Measurements from ENCODE around the gene CPSF4L. TPM values are rescaled to one million over a fixed set of nuclear protein-coding genes. Genes with fewer than 3 reads are reported as not detected.

The CPSF4L gene
- polyA plus RNA-seq, 1 experiment: not detected

DNA sequence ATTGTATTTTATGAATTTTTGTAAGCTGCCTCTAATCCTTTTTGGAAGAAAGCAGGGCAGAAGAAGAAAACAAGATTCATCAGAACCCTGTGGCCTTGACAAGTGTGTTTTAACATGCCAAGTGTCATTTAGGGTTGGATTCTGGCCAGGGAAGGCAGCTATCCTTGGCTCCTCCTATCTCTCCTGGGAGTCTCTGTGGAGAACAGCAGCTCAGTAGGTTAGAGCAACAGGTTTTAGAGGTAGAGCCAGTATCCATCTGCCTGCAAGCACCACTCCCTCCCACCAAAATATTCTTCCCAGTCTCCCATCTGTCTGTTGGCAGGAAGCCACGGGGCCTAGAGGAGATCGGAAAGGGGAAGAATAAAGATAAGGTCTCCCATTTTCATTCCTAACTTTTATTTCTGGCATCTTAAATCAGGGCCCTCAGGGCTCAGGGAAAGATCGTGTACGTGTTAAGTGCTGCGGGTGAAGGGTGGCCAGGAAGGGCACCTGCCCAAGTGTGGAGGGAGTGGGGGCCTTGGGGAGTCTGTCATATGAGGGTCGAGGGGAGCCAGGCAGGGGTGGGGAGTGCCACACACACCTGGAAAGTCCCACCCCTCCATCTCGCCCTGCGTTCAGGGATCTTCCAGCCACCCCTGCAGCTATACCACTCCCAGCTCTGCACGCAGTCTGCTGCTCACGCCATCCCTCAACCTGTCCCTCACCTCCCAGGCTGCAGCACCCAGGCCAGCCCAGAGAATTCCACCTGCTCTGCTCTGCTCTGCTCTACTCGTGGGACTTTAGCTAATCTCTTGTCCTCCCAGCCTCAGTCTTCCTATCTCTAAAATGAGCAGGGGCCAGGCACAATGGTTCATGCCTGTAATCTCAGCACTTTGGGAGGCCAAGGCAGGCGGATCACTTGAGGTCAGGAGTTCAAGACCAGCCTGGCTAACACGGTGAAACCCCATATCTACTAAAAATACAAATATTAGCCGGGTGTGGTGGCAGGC, 17.1 kb upstream of the CPSF4L start:
- no peak overlapping the region for H3K4me3 ChIP-seq (ENCODE audit: low read depth, low read length)
- no peaks in the 10 kb centered on the region for H3K9me3 ChIP-seq (ENCODE audit: control insufficient read depth, insufficient read depth, low read length)
- POLR2A ChIA-PET: interaction anchor here (1.0 to 1.1 kb wide), 2 partner anchors 10 to 32 kb away, joined by 3 read pairs; no protein-coding TSS in a partner anchor
- H3K27me3 ChIP-seq (ENCODE audit: control insufficient read depth, insufficient read depth, low read length): no peaks in the 10 kb centered on the region
- TF ChIP-seq, protein P1, sequence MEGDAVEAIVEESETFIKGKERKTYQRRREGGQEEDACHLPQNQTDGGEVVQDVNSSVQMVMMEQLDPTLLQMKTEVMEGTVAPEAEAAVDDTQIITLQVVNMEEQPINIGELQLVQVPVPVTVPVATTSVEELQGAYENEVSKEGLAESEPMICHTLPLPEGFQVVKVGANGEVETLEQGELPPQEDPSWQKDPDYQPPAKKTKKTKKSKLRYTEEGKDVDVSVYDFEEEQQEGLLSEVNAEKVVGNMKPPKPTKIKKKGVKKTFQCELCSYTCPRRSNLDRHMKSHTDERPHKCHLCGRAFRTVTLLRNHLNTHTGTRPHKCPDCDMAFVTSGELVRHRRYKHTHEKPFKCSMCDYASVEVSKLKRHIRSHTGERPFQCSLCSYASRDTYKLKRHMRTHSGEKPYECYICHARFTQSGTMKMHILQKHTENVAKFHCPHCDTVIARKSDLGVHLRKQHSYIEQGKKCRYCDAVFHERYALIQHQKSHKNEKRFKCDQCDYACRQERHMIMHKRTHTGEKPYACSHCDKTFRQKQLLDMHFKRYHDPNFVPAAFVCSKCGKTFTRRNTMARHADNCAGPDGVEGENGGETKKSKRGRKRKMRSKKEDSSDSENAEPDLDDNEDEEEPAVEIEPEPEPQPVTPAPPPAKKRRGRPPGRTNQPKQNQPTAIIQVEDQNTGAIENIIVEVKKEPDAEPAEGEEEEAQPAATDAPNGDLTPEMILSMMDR (IDR thresholded peaks at IDR 0.05; ENCODE audit: low read depth, low read length): no peak
- no peak overlapping the region for H3K27ac ChIP-seq (ENCODE audit: low read depth, low read length)
- no peak for DNase-seq (ENCODE audit: low read depth, low spot score)
- CTCF ChIA-PET: interaction anchor here (0.6 to 3.8 kb wide), 3 partner anchors 23 to 100 kb away, joined by 3 to 17 read pairs (median 9); no protein-coding TSS in a partner anchor

DNA sequence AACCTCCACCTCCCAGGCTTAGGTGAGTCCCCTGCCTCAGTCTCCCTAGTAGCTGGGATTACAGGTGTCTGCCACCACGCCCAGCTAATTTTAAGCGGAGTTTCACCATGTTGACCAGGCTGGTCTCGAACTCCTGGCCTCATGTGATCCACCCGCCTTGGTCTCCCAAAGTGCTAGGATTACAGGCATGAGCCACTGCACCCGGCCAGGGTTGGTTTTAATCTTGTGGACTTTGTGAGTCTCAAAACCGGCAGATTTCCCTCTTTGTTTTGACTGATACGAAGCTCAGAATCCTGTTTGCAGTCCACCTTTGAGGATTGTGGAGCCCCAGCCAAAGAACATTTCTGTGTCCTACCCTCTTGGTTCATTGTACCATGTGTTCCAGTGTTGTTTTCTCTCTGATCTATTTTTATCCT, 16.4 kb upstream of the CPSF4L start:
- POLR2A ChIA-PET: interaction anchor here (1.0 to 1.1 kb wide), 2 partner anchors 9 to 33 kb away, joined by 3 read pairs; no protein-coding TSS in a partner anchor
- CTCF ChIA-PET: interaction anchor here (1.3 to 3.8 kb wide), 2 partner anchors 23 to 92 kb away, joined by 9 to 17 read pairs; no protein-coding TSS in a partner anchor
- no peak for DNase-seq (ENCODE audit: low read depth, low spot score)

DNA sequence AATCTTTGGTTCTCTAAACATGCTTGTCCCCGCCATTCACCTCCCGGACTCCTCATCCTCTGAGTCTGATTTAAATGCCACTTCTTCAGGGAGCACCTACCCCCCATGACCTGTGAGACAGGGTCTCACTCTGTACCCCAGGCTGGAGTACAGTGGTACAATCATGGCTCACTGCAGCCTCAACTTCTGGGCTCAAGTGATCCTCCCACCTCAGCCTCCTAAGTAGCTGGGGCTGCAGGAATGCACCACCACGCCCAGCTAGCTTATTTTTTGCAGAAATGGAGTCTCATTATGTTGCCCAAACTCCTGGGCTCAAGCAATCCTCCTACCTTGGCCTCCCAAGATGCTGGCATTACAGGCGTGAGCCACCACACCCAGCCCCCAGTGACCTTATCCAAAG, 12.8 kb upstream of the CPSF4L start:
- TF ChIP-seq, protein P1 (IDR thresholded peaks at IDR 0.05; ENCODE audit: low read depth, low read length): no peak
- no peak overlapping the region for H3K4me3 ChIP-seq (ENCODE audit: low read depth, low read length)
- DNase-seq (ENCODE audit: low read depth, low spot score): no peak
- POLR2A ChIA-PET: no interaction called here
- H3K27ac ChIP-seq (ENCODE audit: low read depth, low read length): no peak overlapping the region
- H3K27me3 ChIP-seq (ENCODE audit: control insufficient read depth, insufficient read depth, low read length): no peaks in the 10 kb centered on the region
- peaks cover 5% of the 10 kb centered on the region for H3K9me3 ChIP-seq (ENCODE audit: control insufficient read depth, insufficient read depth, low read length)
- CTCF ChIA-PET: no interaction called here

More for the DNA sequence above, 16.4 kb upstream of the CPSF4L start:
- no peak overlapping the region for H3K27ac ChIP-seq (ENCODE audit: low read depth, low read length)
- H3K9me3 ChIP-seq (ENCODE audit: control insufficient read depth, insufficient read depth, low read length): no peaks in the 10 kb centered on the region
- H3K4me3 ChIP-seq (ENCODE audit: low read depth, low read length): no peak overlapping the region
- TF ChIP-seq, protein P1 (IDR thresholded peaks at IDR 0.05; ENCODE audit: low read depth, low read length): no peak
- H3K27me3 ChIP-seq (ENCODE audit: control insufficient read depth, insufficient read depth, low read length): no peaks in the 10 kb centered on the region

DNA sequence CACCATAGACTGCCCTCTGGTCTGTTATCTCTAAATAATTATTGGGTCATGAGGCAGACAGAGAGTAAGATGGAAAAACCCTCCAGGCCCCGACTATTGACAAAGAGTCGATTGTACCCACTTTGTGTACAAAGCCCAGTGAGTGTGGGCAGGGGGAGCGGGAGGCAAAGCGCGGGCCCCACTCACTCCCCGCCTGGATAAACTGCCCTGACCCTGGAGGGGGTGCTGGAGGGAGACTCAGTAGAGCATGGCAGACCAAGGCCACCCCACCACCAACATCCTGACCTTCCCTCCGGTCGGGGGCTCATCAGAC, 11.2 kb upstream of the CPSF4L start:
- no peak overlapping the region for H3K4me3 ChIP-seq (ENCODE audit: low read depth, low read length)
- TF ChIP-seq, protein P1 (IDR thresholded peaks at IDR 0.05; ENCODE audit: low read depth, low read length): no peak
- no peaks in the 10 kb centered on the region for H3K27me3 ChIP-seq (ENCODE audit: control insufficient read depth, insufficient read depth, low read length)
- no peak overlapping the region for H3K27ac ChIP-seq (ENCODE audit: low read depth, low read length)
- ChIA-PET POLR2A (no interaction called here), CTCF (no interaction called here)
- H3K9me3 ChIP-seq (ENCODE audit: control insufficient read depth, insufficient read depth, low read length): peaks cover 5% of the 10 kb centered on the region
- no peak for DNase-seq (ENCODE audit: low read depth, low spot score)

DNA sequence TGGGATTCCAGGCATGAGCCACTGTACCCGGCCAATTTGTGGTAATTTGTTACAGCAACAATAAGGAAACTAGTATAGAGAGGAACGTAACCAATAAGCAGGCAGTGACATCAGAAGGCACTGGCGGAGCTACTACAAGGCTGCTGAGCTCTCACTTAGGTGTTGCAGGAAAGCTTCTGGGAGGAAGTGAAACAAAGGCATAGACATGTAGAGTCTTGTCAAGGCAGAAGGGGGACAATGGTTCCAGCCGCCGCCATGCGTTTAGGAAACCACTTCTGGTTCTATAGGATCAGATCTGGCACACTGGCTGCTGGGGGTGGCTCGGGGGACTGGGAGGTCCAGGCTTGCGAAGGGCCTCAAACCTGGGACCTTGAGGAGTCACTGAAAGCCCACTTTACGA, 9.4 kb upstream of the CPSF4L start:
- DNase-seq (ENCODE audit: low read depth, low spot score): no peak
- Histone ChIP-seq H3K27me3 (ENCODE audit: control insufficient read depth, insufficient read depth, low read length) (no peaks in the 10 kb centered on the region), H3K4me3 (ENCODE audit: low read depth, low read length) (no peak overlapping the region), H3K9me3 (ENCODE audit: control insufficient read depth, insufficient read depth, low read length) (peaks cover 5% of the 10 kb centered on the region), H3K27ac (ENCODE audit: low read depth, low read length) (no peak overlapping the region)
- TF ChIP-seq, protein P1 (IDR thresholded peaks at IDR 0.05; ENCODE audit: low read depth, low read length): no peak
- ChIA-PET CTCF (interaction anchor here (1.8 kb wide), 1 partner anchor 15 kb away, joined by 5 read pairs; no protein-coding TSS in a partner anchor), POLR2A (no interaction called here)
